GM19239 (cell line): ENCODE data around the gene AK9.
"Not testable (repeated sequence)": the region's sequence is repeated elsewhere in the genome, so short reads cannot be mapped to it uniquely, and the experiment has no call there.

Source experiments
- DNase-seq: peaks from one replicate; pipeline ENCODE4 v3.0.0; 2011; ENCODE audit warnings: low spot score; ENCODE audit not compliant: insufficient read length
- FAIRE-seq: peaks from 2 replicates; lab custom pipeline; 2011; peaks lifted over from hg19 to GRCh38; lab: Jason Lieb, UNC

Gene AK9

GRCh38 chr6:109631403-109631802 lies 59.6 kb downstream of the AK9 start:
- FAIRE-seq = no peak

GRCh38 chr6:109628158-109629000 lies 62.6 kb downstream of the AK9 start:
- no peak for FAIRE-seq
- DNase-seq = no peak

More at GRCh38 chr6:109631403-109631802, 59.6 kb downstream of the AK9 start:
- DNase-seq = no peak

GRCh38 chr6:109626311-109626710 lies 64.7 kb downstream of the AK9 start:
- FAIRE-seq = no peak

GRCh38 chr6:109625199-109625598 lies 65.8 kb downstream of the AK9 start:
- DNase-seq (no peak), FAIRE-seq (no peak)

More at GRCh38 chr6:109626311-109626710, 64.7 kb downstream of the AK9 start:
- DNase-seq = no peak

- FAIRE-seq = no peak
- DNase-seq = no peak
Observed at GRCh38 chr6:109623288-109623687, 67.7 kb downstream of the AK9 start.

- no peak for FAIRE-seq
- no peak for DNase-seq
Observed at GRCh38 chr6:109612268-109612667, 78.7 kb downstream of the AK9 start.

GRCh38 chr6:109611502-109611901 lies 79.5 kb downstream of the AK9 start:
- DNase-seq (no peak), FAIRE-seq (no peak)

- DNase-seq (no peak), FAIRE-seq (peak; percentile 56)
Observed at GRCh38 chr6:109610590-109610989, 80.4 kb downstream of the AK9 start.

- no peak for FAIRE-seq
- no peak for DNase-seq
Observed at GRCh38 chr6:109609737-109610136, 81.3 kb downstream of the AK9 start.

- FAIRE-seq (no peak), DNase-seq (no peak)
Observed at GRCh38 chr6:109606359-109606758, 84.6 kb downstream of the AK9 start.

GRCh38 chr6:109595998-109596397 lies 95.0 kb downstream of the AK9 start:
- FAIRE-seq (no peak), DNase-seq (no peak)

GRCh38 chr6:109580519-109580918 lies 110.5 kb downstream of the AK9 start:
- FAIRE-seq (no peak), DNase-seq (no peak)

- FAIRE-seq = no peak
- peak; percentile 9 for DNase-seq
Observed at GRCh38 chr6:109579361-109579760, 111.6 kb downstream of the AK9 start.

GRCh38 chr6:109569901-109570300 lies 121.1 kb downstream of the AK9 start:
- not testable (repeated sequence) for DNase-seq, FAIRE-seq

- FAIRE-seq (no peak), DNase-seq (no peak)
Observed at GRCh38 chr6:109561844-109562243, 129.2 kb downstream of the AK9 start.

- no peak for FAIRE-seq
- DNase-seq = no peak
Observed at GRCh38 chr6:109531446-109531845, 159.6 kb downstream of the AK9 start.

GRCh38 chr6:109527989-109528388 lies 163.0 kb downstream of the AK9 start:
- FAIRE-seq (no peak), DNase-seq (no peak)

- DNase-seq (peak; percentile 19), FAIRE-seq (peak; percentile 65)
Observed at GRCh38 chr6:109526905-109527628, 163.9 kb downstream of the AK9 start.

GRCh38 chr6:109524129-109524528 lies 166.9 kb downstream of the AK9 start:
- no peak for FAIRE-seq

GRCh38 chr6:109523478-109523877 lies 167.5 kb downstream of the AK9 start:
- DNase-seq (no peak), FAIRE-seq (no peak)

More at GRCh38 chr6:109524129-109524528, 166.9 kb downstream of the AK9 start:
- no peak for DNase-seq

GRCh38 chr6:109521080-109521479 lies 169.9 kb downstream of the AK9 start:
- FAIRE-seq = no peak
- DNase-seq = no peak
